Lung (tissue), 12 donors: ENCODE measurements around the gene CLPTM1L. TPM values are rescaled to one million over a fixed set of nuclear protein-coding genes. Genes with fewer than 3 reads are reported as not detected.
"Not testable (repeated sequence)": the region's sequence is repeated elsewhere in the genome, so short reads cannot be mapped to it uniquely, and the experiment has no call there.

Source experiments
- ATAC-seq: fragments of 200-7000 bp; cut with Tn5 transposase; one replicate; pipeline ENCODE4 v1.9.1; 2020; ENCODE audit warnings: moderate number of reproducible peaks; ENCODE audit not compliant: insufficient read depth, low FRiP score
- DNase-seq, 3 donors: peaks; one replicate each; pipeline ENCODE4 v3.0.0-alpha.2; 2013 to 2017
- H3K27ac ChIP-seq, 2 donors: one replicate each; pipeline ENCODE4 v1.5.1; 2013; ENCODE audit warnings: mild to moderate bottlenecking in 2 of 2, moderate library complexity in 2 of 2, control low read depth in 1 of 2, inconsistent platforms in 1 of 2, low read depth in 1 of 2, low read length in 1 of 2
- H3K27me3 ChIP-seq, 3 donors: one replicate each; pipeline ENCODE4 v1.5.1; 2013; ENCODE audit warnings: low read length in 2 of 3; ENCODE audit not compliant: control insufficient read depth in 3 of 3, insufficient read depth in 3 of 3
- H3K36me3 ChIP-seq, 4 donors: one replicate each; pipeline ENCODE4 v1.5.1; 2013; ENCODE audit warnings: low read length in 4 of 4, mild to moderate bottlenecking in 1 of 4, moderate library complexity in 1 of 4; ENCODE audit not compliant: control insufficient read depth in 4 of 4, insufficient read depth in 4 of 4
- H3K4me1 ChIP-seq, 5 donors: one replicate each; pipeline ENCODE4 v1.5.1; 2013; ENCODE audit warnings: low read length in 5 of 5, mild to moderate bottlenecking in 2 of 5, moderate library complexity in 1 of 5; ENCODE audit not compliant: control insufficient read depth in 5 of 5, insufficient read depth in 5 of 5
- H3K4me3 ChIP-seq: one replicate; pipeline ENCODE4 v1.5.1; 2013; ENCODE audit warnings: mild to moderate bottlenecking, control low read depth, moderate library complexity
- H3K9ac ChIP-seq, 2 donors: one replicate each; pipeline ENCODE4 v1.5.1; 2013; ENCODE audit warnings: low read length in 2 of 2, control low read depth in 1 of 2; ENCODE audit not compliant: insufficient read depth in 1 of 2
- H3K9me3 ChIP-seq, 4 donors: one replicate each; pipeline ENCODE4 v1.5.1; 2013; ENCODE audit warnings: low read length in 3 of 4, mild to moderate bottlenecking in 1 of 4, moderate library complexity in 1 of 4; ENCODE audit not compliant: control insufficient read depth in 4 of 4, insufficient read depth in 3 of 4
- WGBS, 2 donors: extraction: QIAGEN DNeasy Blood & Tissue Kit; methylation state at CpG; one replicate each; pipeline ENCODE4 v1.1.7; 2013; 5-methylcytosine and 5-hydroxymethylcytosine counted together
- polyA plus RNA-seq, 2 donors: library from polyadenylated mRNA; stranded (reverse); fragments of 200-250 nt; gene quantifications; one replicate each; pipeline ENCODE4 v1.2.1, GENCODE V29; 2013
- total RNA-seq, 2 donors: library from RNA; depleted of rRNA in 1 of 2; stranded (reverse); fragments of >200 nt in 1 of 2; gene quantifications; one replicate each; pipeline ENCODE4 v1.2.1, GENCODE V29; 2014 to 2021
- TF ChIP-seq, protein P1 (sequence below): IDR thresholded peaks from 2 replicates; pipeline ENCODE4 v1.5.1; 2012; ENCODE audit warnings: mild to moderate bottlenecking; ENCODE audit errors: control extremely low read depth, extremely low read depth
- donor health status: control.
- donor health status: control.
- donor health status: Bipolar disorder and iron deficiency.
- donor health status: healthy.
- donor health status: DM: yes; HTN: yes; CAD: no.

CLPTM1L gene
- total and polyA plus RNA-seq, 4 donors, result 79.0 to 153 (median 144) TPM

DNA sequence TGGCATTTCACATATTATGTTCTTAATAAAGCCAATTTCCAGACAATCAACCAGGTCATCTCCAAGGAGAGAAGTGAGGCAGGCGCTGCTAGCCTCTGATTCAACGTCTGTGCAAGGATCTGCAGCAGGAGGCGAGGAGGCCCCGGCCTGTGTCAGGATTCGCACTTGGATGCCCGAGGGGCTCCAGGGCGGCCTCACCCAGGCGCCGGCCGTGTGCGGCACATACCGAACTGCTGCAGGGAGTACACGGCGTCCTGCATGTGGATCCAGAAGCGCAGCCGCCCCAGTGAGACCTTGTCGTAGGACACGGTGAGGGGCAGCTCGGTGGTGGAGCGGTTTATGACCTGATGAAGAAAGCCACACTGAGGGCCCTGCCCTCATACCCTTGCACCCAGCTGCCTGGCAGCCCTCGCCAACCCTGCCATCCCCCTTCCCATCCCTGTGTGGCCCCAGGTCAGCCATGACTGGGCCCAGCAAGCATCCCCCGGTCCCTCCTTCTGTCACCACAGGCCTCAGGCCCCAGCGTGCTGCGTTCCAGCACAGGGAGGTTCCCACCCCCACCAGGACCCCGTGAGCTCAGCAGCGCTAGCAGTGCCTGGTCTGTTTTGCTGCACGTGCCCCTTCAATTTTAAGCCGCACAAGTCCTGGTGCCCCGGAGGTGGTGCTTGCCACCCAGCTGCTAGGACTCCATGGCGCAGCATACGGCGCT is 9.9 kb downstream of the CLPTM1L start:
- peaks cover 0 to under 1% (median 0%) of the 10 kb centered on the region in 4 donors for H3K9me3 ChIP-seq
- H3K36me3 ChIP-seq, result peaks cover 17 to 80% (median 41%) of the 10 kb centered on the region in 4 donors
- no peak overlapping the region for H3K27ac ChIP-seq
- ATAC-seq (no peak), DNase-seq (no peak)
- peaks cover 0 to 7% (median 0%) of the 10 kb centered on the region in 5 donors for H3K4me1 ChIP-seq
- no peaks in the 10 kb centered on the region for H3K27me3 ChIP-seq
- TF ChIP-seq, protein P1, sequence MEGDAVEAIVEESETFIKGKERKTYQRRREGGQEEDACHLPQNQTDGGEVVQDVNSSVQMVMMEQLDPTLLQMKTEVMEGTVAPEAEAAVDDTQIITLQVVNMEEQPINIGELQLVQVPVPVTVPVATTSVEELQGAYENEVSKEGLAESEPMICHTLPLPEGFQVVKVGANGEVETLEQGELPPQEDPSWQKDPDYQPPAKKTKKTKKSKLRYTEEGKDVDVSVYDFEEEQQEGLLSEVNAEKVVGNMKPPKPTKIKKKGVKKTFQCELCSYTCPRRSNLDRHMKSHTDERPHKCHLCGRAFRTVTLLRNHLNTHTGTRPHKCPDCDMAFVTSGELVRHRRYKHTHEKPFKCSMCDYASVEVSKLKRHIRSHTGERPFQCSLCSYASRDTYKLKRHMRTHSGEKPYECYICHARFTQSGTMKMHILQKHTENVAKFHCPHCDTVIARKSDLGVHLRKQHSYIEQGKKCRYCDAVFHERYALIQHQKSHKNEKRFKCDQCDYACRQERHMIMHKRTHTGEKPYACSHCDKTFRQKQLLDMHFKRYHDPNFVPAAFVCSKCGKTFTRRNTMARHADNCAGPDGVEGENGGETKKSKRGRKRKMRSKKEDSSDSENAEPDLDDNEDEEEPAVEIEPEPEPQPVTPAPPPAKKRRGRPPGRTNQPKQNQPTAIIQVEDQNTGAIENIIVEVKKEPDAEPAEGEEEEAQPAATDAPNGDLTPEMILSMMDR, result no peak
- no peak overlapping the region for H3K9ac ChIP-seq
- no peak overlapping the region for H3K4me3 ChIP-seq
- 97% methylated on average over 32 of the region's 32 CpGs for WGBS, 2 donors

DNA sequence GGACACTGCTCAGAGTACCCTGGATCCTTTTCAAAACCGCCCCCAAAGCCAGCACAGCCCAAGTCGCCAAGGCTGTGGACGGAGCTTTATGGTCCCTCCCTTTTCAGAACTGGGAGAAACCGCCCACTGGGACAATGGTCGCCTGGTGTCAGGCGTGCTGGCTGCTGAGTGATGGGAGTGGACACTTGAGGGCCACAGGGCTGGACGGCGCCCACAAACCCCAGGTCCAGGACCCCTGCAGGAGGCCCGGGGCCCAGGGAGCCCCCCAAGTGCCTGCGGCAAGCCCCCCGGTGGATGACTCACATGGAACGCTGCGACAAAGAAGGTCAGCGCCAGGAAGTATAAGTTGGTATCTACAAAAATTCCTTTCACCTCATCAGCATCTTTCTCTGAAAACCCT is 10.9 kb downstream of the CLPTM1L start:
- no peak for DNase-seq

DNA sequence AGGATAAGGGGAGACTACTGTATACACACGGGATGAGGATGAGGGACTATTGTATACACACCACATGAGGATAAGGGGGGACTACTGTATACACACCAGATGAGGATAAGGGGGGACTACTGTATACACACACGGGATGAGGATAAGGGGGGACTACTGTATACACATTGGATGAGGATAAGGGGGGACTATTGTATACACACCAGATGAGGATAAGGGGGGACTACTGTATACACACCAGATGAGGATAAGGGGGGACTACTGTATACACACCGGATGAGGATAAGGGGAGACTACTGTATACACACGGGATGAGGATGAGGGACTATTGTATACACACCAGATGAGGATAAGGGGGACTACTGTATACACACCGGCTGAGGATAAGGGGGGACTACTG is 11.6 kb downstream of the CLPTM1L start:
- H3K4me1 ChIP-seq, H3K9me3 ChIP-seq, H3K9ac ChIP-seq, DNase-seq, H3K4me3 ChIP-seq, ATAC-seq, H3K27ac ChIP-seq, H3K27me3 ChIP-seq: not testable (repeated sequence)
- WGBS, 2 donors, result 85 to 90% methylated on average over 5 of the region's 5 CpGs
- H3K36me3 ChIP-seq, result peaks cover 17 to 76% (median 38%) of the 10 kb centered on the region in 4 donors

More for the DNA sequence above, 10.9 kb downstream of the CLPTM1L start:
- peaks cover 0 to 2% (median 0%) of the 10 kb centered on the region in 4 donors for H3K9me3 ChIP-seq
- peaks cover 0 to 7% (median 0%) of the 10 kb centered on the region in 5 donors for H3K4me1 ChIP-seq
- peaks cover 17 to 80% (median 43%) of the 10 kb centered on the region in 4 donors for H3K36me3 ChIP-seq
- no peak overlapping the region for H3K9ac ChIP-seq
- no peak overlapping the region for H3K4me3 ChIP-seq
- TF ChIP-seq, protein P1, result no peak
- no peak for ATAC-seq
- no peaks in the 10 kb centered on the region for H3K27me3 ChIP-seq
- no peak overlapping the region for H3K27ac ChIP-seq
- 95 to 98% methylated on average over 14 of the region's 14 CpGs for WGBS, 2 donors

DNA sequence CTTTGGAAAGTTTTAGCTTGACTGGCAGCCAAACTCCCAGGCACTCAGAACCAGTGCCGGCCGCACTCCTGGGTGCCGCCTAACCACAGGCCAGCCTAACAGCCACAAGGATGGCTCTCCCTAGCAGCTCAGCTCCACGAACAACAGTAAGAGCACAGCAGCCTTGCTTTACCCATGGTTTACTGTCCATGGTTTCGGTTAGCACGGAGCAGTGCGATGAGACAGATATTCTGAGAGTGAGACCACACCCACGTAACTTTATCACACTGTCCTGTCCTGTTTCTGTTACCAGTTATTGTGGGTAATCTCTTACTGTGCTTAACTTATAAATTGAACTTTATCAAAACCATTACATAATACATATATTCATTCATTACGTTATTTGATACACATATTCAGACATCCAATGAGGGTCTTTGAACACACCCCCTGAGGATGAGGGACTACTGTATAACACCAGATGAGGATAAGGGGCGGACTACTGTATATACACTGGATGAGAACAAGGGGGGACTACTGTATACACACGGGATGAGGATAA is 12.4 kb downstream of the CLPTM1L start:
- DNase-seq (no peak), ATAC-seq (no peak)
- Histone ChIP-seq H3K9me3 (peaks cover 0 to 2% (median 0%) of the 10 kb centered on the region in 4 donors), H3K36me3 (peaks cover 13 to 68% (median 35%) of the 10 kb centered on the region in 4 donors), H3K9ac (no peak overlapping the region), H3K27ac (no peak overlapping the region), H3K4me3 (no peak overlapping the region), H3K4me1 (peaks cover 0 to 7% (median 0%) of the 10 kb centered on the region in 5 donors), H3K27me3 (no peaks in the 10 kb centered on the region)
- TF ChIP-seq, protein P1, result no peak
- 81 to 89% methylated on average over 11 of the region's 11 CpGs for WGBS, 2 donors
